Gastrocnemius medialis (tissue), 4 donors: Measurements from ENCODE around the gene PTPRM.

Source experiments
- POLR2A ChIP-seq, 2 donors: fragments of 450-650 bp; IDR thresholded peaks; one replicate each; pipeline ENCODE4 v1.6.1; 2017; ENCODE audit warnings: antibody characterized with exemption in 2 of 2, mild to moderate bottlenecking in 2 of 2, moderate library complexity in 2 of 2
- TF ChIP-seq, protein P1 (sequence below), 5 experiments: fragments of 450-650 bp in 3 of 5; fragments of 200-600 bp in 2 of 5; sonication (generic) in 2 of 5; IDR thresholded peaks in 4 of 5; conservative IDR thresholded peaks in 1 of 5; 1 replicate in 4 of 5; 2 replicates in 1 of 5; pipeline ENCODE4 v1.5.1; 2016 to 2019; ENCODE audit warnings: antibody characterized with exemption in 5 of 5, mild to moderate bottlenecking in 3 of 5, moderate library complexity in 3 of 5

DNA sequence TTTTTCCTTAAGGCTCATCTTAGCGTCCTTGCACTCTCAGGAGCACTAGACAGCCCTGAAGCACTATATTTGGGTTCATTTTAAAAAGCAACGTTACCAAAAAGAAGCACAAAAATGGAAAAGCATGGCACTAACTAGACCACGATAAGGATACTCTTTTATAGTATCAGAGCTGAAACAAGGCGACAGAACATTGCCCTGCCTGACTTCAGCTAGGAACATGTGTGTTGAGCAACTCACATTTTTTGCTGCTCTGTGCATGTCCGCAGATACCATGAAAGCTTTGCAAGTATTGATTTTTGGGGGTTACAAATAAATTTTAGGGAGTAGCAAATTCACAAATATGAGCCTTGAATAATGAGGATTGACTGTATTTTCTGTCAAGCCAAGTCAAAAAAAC lies 332.0 kb downstream of the PTPRM start:
- TF ChIP-seq, protein P1, sequence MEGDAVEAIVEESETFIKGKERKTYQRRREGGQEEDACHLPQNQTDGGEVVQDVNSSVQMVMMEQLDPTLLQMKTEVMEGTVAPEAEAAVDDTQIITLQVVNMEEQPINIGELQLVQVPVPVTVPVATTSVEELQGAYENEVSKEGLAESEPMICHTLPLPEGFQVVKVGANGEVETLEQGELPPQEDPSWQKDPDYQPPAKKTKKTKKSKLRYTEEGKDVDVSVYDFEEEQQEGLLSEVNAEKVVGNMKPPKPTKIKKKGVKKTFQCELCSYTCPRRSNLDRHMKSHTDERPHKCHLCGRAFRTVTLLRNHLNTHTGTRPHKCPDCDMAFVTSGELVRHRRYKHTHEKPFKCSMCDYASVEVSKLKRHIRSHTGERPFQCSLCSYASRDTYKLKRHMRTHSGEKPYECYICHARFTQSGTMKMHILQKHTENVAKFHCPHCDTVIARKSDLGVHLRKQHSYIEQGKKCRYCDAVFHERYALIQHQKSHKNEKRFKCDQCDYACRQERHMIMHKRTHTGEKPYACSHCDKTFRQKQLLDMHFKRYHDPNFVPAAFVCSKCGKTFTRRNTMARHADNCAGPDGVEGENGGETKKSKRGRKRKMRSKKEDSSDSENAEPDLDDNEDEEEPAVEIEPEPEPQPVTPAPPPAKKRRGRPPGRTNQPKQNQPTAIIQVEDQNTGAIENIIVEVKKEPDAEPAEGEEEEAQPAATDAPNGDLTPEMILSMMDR (IDR thresholded peaks at IDR 0.05 in 4 of 5, conservative IDR thresholded peaks at IDR 0.05 in 1 of 5): no peak
- no peak for TF ChIP-seq POLR2A (IDR thresholded peaks at IDR 0.05)
